OCI-LY3 (cell line): ENCODE data around the gene SLC8A2.

Source experiments
- EZH2phosphoT487 ChIP-seq: fragments of 200-600 bp; shearing (Covaris generic); IDR thresholded peaks from 2 replicates; pipeline ENCODE4 v1.6.1; 2018; ENCODE audit warnings: antibody characterized with exemption, mixed run types, low read depth
- TF ChIP-seq, protein P1 (sequence below): fragments of 200-600, 300-600 bp; sonication (generic); IDR thresholded peaks from 2 replicates; pipeline ENCODE4 v1.5.1; 2014; ENCODE audit warnings: antibody characterized with exemption, low read length, low read depth

DNA sequence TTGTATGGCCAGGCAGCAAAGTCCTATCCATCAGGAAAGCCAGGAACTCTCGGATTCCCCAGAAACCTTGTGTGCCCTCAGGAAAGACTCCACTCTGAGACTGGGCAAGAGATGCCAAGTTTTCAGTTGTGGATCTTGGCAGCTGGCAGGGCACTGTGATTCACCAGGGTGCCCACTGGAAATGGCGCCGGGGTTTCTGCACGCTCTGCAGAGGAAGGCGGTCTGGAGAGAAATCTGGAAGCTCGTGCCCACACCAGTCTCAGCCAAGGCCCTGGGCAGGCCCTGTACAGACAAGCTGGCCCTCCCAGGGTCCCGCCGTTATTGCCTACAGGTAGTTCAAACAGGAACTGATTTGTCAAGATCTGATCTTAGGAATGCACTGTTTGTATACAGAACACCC, 38.3 kb upstream of the SLC8A2 start:
- TF ChIP-seq, protein P1, sequence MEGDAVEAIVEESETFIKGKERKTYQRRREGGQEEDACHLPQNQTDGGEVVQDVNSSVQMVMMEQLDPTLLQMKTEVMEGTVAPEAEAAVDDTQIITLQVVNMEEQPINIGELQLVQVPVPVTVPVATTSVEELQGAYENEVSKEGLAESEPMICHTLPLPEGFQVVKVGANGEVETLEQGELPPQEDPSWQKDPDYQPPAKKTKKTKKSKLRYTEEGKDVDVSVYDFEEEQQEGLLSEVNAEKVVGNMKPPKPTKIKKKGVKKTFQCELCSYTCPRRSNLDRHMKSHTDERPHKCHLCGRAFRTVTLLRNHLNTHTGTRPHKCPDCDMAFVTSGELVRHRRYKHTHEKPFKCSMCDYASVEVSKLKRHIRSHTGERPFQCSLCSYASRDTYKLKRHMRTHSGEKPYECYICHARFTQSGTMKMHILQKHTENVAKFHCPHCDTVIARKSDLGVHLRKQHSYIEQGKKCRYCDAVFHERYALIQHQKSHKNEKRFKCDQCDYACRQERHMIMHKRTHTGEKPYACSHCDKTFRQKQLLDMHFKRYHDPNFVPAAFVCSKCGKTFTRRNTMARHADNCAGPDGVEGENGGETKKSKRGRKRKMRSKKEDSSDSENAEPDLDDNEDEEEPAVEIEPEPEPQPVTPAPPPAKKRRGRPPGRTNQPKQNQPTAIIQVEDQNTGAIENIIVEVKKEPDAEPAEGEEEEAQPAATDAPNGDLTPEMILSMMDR = no peak
- TF ChIP-seq EZH2phosphoT487 = no peak
